ENCODE measurements around the gene FBXW12. TPM values are rescaled to one million over a fixed set of nuclear protein-coding genes. Genes with fewer than 3 reads are reported as not detected.

The FBXW12 gene
- total and polyA plus RNA-seq, 2 of the 8 experiments (the other 6 are each of a cell fraction or from before 2014, with no cell fraction given), result 0.35 to 0.85 TPM

DNA sequence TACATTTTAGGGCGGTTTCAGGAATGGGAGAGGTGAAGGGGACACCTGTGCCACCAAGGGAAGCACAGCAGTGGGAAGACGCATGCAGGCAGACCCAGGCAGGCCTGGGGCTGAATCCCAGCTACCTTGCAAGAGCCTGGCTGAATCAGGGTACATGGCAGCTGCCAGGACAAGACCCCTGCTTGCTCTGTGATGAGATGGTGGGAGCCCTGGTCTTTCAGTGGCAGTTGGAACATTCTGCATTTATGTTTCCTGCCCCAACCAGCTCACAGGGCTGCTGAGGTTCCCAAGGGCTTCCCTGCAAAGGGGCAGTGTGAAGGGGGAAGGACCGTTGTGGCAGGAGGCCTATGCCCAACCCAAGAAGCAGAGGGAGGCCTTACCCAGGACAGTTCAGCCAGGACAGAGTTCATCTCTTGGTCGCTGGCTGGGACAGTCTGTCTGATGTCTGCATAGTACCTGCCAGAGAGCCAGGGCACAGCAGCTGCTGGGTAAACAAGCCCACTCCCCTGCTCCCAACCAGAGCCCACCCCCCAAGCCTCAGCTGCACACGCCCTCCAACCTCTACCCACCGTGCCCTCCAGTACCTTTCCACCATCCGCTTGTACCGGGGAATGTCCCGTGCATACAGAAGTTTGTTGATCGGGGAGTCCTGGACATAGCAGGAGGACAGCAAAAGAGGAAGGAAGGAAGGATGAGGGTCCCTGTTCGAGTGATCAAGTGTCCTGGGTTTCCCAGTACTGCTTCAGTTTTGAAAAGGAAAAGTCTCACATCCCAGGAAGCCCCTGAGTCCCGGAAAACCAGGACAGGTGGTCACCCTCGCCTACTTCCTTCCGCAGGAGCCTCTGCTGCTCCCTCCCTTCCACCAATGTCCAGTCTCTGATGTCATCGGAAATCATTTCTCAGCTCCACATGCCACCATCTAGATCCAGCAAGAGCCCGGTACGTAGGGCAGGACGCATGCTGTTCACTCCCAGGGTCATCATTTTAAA lies 34.7 kb downstream of the FBXW12 start (continued):
- TF ChIP-seq, protein P1, sequence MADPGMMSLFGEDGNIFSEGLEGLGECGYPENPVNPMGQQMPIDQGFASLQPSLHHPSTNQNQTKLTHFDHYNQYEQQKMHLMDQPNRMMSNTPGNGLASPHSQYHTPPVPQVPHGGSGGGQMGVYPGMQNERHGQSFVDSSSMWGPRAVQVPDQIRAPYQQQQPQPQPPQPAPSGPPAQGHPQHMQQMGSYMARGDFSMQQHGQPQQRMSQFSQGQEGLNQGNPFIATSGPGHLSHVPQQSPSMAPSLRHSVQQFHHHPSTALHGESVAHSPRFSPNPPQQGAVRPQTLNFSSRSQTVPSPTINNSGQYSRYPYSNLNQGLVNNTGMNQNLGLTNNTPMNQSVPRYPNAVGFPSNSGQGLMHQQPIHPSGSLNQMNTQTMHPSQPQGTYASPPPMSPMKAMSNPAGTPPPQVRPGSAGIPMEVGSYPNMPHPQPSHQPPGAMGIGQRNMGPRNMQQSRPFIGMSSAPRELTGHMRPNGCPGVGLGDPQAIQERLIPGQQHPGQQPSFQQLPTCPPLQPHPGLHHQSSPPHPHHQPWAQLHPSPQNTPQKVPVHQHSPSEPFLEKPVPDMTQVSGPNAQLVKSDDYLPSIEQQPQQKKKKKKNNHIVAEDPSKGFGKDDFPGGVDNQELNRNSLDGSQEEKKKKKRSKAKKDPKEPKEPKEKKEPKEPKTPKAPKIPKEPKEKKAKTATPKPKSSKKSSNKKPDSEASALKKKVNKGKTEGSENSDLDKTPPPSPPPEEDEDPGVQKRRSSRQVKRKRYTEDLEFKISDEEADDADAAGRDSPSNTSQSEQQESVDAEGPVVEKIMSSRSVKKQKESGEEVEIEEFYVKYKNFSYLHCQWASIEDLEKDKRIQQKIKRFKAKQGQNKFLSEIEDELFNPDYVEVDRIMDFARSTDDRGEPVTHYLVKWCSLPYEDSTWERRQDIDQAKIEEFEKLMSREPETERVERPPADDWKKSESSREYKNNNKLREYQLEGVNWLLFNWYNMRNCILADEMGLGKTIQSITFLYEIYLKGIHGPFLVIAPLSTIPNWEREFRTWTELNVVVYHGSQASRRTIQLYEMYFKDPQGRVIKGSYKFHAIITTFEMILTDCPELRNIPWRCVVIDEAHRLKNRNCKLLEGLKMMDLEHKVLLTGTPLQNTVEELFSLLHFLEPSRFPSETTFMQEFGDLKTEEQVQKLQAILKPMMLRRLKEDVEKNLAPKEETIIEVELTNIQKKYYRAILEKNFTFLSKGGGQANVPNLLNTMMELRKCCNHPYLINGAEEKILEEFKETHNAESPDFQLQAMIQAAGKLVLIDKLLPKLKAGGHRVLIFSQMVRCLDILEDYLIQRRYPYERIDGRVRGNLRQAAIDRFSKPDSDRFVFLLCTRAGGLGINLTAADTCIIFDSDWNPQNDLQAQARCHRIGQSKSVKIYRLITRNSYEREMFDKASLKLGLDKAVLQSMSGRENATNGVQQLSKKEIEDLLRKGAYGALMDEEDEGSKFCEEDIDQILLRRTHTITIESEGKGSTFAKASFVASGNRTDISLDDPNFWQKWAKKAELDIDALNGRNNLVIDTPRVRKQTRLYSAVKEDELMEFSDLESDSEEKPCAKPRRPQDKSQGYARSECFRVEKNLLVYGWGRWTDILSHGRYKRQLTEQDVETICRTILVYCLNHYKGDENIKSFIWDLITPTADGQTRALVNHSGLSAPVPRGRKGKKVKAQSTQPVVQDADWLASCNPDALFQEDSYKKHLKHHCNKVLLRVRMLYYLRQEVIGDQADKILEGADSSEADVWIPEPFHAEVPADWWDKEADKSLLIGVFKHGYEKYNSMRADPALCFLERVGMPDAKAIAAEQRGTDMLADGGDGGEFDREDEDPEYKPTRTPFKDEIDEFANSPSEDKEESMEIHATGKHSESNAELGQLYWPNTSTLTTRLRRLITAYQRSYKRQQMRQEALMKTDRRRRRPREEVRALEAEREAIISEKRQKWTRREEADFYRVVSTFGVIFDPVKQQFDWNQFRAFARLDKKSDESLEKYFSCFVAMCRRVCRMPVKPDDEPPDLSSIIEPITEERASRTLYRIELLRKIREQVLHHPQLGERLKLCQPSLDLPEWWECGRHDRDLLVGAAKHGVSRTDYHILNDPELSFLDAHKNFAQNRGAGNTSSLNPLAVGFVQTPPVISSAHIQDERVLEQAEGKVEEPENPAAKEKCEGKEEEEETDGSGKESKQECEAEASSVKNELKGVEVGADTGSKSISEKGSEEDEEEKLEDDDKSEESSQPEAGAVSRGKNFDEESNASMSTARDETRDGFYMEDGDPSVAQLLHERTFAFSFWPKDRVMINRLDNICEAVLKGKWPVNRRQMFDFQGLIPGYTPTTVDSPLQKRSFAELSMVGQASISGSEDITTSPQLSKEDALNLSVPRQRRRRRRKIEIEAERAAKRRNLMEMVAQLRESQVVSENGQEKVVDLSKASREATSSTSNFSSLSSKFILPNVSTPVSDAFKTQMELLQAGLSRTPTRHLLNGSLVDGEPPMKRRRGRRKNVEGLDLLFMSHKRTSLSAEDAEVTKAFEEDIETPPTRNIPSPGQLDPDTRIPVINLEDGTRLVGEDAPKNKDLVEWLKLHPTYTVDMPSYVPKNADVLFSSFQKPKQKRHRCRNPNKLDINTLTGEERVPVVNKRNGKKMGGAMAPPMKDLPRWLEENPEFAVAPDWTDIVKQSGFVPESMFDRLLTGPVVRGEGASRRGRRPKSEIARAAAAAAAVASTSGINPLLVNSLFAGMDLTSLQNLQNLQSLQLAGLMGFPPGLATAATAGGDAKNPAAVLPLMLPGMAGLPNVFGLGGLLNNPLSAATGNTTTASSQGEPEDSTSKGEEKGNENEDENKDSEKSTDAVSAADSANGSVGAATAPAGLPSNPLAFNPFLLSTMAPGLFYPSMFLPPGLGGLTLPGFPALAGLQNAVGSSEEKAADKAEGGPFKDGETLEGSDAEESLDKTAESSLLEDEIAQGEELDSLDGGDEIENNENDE (IDR thresholded peaks at IDR 0.05; ENCODE audit: insufficient replicate concordance, low read length), result no peak
- TF ChIP-seq POU5F1 (IDR thresholded peaks at IDR 0.05; ENCODE audit: low read depth, low read length), result no peak
- TF ChIP-seq CBX8 (IDR thresholded peaks at IDR 0.05; ENCODE audit: borderline replicate concordance, low read depth, low read length), result no peak
- no peak for TF ChIP-seq SIN3A (conservative IDR thresholded peaks at IDR 0.05 in 1 of 2, IDR thresholded peaks at IDR 0.05 in 1 of 2; ENCODE audit: low read depth in 1 of 2, low read length in 2 of 2)
- TF ChIP-seq, protein P2, sequence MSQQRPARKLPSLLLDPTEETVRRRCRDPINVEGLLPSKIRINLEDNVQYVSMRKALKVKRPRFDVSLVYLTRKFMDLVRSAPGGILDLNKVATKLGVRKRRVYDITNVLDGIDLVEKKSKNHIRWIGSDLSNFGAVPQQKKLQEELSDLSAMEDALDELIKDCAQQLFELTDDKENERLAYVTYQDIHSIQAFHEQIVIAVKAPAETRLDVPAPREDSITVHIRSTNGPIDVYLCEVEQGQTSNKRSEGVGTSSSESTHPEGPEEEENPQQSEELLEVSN (IDR thresholded peaks at IDR 0.05), result no peak
- no peak for TF ChIP-seq FOSL1 (IDR thresholded peaks at IDR 0.05; ENCODE audit: insufficient read depth, low read depth, low read length)
- TF ChIP-seq BCL11A (IDR thresholded peaks at IDR 0.05; ENCODE audit: low read depth in 2 of 2, low read length in 2 of 2), result no peak

Measured in H1 (cell line).